ENCODE data around the gene ZNF546.
"Not testable (repeated sequence)": the region's sequence is repeated elsewhere in the genome, so short reads cannot be mapped to it uniquely, and the experiment has no call there.

Gene ZNF546

DNA sequence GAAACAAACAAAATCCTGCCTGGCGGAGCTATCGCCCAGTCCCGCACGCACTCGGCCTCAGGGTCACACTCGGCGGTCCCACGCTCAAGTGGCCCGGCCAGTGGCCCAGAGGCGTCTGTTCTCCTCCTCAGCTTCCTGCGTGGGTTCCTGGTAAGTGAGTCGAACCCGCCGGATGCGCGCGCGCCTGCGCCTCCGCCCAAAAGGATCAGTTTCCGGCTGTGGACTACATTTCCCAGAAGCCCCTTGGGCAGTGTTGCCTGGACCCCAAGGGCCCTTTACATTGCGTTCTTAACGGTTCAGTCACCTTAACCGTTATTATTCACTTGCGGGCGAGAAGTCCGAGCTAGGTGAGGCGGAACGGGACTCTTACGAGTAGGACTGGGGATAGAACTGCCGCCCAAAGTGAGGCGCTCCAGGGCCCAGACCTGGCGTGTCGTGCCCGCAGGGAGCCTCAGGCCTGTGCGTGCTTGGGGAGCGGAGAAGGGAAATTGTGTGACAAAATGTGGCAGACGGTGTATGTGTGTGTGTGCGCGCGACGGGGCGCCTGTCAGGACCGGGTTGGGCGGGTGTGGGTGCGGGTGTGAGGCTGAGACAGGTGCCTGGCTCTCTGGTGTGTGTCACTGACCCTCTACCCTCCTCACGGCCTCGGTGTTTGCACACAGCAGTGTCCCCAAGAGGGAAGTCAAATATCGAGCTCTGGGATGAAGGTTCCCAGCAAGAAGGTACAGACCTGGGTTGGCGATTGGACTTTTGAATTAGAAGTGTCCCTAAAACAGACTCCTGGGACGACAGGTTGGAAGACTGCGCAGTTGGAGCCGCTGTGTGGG, at the start of gene ZNF546:
ZNF546 (plus strand) TSS at position 250 of the 827 bp plus-strand sequence. CDS start 1,267 bp downstream, outside the sequence.
- peak; percentile 82 for DNase-seq

- no peak for DNase-seq
These were observed 47.7 kb upstream of the ZNF546 start for GRCh38 chr19:39949026-39949747.

- DNase-seq, result no peak
These were observed 45.7 kb upstream of the ZNF546 start for GRCh38 chr19:39951065-39951650.

DNA sequence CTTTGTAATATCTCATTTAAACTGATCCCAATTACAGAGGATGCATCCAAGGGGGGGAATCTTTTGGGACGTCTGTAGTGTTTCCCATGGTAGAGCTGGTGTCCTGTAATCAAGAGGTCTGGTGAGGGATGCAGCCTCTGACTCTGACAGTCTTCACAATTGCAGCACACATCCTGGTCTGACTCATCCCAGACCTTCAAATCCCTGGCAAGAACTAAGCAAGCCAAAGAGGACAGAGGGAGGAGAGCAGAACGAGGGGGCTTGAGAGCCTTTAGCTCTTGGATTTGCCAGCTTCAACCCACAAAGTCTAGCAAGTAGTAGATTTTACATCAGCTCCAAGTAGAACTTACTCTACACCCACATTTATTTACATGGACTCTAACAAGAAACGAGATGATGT, 45.2 kb upstream of the ZNF546 start:
- no peak for DNase-seq

DNA sequence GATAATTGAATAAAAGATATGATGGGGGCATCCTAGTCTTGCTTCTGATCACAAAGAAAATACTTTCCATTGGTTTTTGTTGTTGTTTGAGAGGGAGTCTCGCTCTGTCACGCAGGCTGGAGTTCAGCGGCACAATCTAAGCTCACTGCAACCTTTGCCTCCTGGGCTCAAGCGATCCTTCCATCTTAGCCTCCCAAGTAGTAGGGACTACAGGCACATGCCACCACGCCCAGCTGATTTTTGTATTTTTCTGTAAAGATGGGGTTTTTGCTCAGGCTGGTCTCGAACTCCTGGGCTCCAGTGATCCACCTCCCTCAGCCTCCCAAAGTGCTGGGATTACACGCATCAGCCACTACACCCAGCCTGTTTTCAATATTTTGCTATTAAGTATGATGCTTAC, 42.9 kb upstream of the ZNF546 start:
- DNase-seq, result no peak

- not testable (repeated sequence) for DNase-seq
These were observed 39.0 kb upstream of the ZNF546 start for GRCh38 chr19:39957886-39958285.

DNA sequence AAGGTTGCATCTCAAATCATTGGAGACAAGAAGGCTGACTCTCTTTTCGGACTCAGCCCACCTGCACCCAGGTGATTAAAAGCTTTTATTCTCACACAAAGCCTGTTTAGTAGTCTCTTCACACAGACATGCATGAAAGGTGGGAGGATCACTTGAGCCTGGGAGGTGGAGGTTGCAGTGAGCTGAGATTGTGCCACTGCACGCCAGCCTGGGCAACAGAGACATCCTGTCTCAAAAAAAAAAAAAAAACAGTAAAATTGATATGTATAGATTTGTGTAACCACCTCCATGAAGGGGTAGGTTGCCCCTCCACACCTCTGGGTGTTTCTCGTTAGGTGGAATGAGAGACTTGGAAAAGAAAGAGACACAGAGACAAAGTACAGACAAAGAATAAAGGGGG, 37.9 kb upstream of the ZNF546 start:
- not testable (repeated sequence) for DNase-seq

DNA sequence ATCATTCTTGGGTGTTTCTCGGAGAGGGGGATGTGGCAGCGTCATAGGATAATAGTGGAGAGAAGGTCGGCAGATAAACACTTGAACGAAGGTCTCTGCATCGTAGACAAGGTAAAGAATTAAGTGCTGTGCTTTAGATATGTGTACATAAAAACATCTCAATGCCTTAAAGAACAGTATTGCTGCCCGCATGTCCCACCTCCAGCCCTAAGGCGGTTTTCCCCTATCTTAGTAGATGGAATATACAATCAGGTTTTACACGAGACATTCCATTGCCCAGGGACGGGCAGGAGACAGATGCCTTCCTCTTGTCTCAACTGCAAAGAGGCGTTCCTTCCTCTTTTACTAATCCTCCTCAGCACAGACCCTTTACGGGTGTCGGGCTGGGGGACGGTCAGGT, 37.5 kb upstream of the ZNF546 start:
- DNase-seq, result not testable (repeated sequence)

DNA sequence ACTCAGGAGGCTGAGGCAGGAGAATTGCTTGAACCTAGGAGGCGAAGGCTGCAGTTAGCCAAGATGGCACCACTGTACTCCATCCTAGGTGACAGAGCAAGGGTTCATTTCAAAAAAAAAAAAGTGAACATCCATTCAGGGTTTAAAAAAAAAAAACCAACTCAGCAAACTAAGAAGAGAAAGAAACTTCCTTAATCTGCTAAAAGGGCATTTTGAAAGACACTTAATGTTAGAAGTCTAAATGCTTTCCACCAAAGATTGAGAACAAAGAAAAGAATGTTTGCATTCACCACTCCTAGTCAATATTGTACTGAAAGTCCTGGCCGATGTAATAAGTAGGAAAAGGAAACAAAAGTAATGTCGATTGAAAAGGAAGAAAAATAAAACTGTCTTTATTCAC, 33.0 kb upstream of the ZNF546 start:
- no peak for DNase-seq

- no peak for DNase-seq
These were observed 30.2 kb upstream of the ZNF546 start for GRCh38 chr19:39966617-39967016.

GRCh38 chr19:39967561-39967960, 29.3 kb upstream of the ZNF546 start:
- DNase-seq, result no peak

DNA sequence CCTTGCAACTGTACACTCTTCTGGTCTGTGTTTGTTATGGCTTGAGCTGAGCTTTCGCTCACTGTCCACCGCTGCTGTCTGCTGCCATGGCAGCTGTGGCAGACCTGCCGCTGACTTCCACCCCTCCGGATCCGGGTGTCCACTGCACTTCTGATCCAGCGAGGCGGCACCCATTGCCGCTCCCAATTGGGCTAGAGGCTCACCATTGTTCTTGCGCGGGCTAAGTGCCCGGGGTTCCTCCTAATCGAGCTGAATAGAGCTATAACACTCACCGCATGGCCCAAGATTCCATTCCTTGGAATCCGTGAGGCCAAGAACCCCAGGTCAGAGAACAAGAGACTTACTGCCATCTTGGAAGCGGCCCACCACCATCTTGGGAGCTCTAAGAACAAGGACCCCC, 28.1 kb upstream of the ZNF546 start:
- DNase-seq, result no peak

GRCh38 chr19:39969266-39969665, 27.6 kb upstream of the ZNF546 start:
- no peak for DNase-seq

DNA sequence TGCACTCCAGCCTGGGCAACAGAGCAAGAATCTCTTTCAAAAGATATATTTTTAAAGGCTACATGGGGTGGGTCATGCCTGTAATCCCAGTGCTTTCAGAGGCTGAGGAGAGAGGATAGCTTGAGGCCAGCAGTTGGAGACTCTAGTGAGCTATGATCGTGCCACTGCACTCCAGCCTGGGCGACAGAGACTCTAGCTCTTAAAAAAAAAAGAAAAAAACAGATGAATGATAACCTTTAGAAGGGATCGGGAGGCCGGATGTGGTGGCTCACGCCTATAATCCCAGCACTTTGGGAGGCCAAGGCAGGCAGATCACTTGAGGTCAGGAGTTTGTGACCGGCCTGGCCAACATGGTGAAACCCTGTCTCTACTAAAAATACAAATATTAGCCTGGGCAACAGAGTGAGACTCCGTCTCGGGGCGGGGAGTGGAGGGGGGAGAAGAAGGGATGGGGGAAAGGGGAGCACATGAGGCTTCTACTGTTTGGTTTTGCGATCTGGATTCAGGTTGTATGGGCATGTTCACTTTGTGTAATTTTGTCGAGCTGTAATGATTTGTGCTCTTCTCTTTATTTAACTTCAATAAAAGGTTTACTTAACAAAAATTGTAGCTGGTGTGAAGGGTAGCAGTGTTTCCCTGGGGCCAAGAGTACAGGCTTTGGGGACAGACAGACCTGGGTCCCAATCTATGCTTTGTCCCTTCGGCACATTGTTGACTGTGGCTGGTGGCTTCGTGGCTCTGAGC, 27.0 kb upstream of the ZNF546 start:
- no peak for DNase-seq

- no peak for DNase-seq
These were observed 26.5 kb upstream of the ZNF546 start for GRCh38 chr19:39970425-39970674.

DNA sequence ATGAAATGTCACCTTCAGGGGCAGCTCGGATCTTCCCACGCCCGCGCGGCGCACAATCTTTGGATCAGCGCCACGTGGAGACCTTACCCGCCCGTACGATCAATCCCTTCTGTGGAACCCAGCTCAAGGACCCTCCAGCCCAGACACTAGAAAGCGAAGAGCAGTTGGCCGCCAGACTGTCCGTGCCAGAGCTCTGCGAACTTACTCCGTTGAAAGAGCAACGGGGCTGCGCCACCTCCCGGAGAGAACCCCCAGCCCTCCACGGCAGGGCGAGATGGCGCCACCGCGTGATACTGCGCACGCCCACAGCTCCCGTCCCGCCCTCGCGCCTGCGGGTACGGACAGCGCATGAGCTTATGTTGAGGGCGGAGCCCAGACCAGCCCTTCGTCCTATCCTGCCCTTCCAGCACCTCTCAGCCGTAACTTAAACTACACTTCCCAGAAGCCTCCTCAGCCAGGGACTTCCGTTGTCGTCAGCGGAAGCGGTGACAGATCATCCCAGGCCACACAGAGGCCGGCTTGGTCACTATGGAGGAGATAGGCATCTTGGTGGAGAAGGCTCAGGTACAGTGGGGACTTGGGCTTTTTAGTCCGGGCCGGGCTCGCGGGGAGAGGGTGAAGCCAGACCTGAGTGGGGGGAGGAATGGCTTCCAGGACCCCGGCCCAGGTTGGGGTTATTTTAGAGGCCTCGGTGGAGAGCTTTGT, 26.0 kb upstream of the ZNF546 start, which contains the start of gene PSMC4:
PSMC4 (plus strand) TSS at position 491 of the 705 bp plus-strand sequence; CDS start at position 529, 38 bp downstream.
- peak; percentile 97 for DNase-seq

DNA sequence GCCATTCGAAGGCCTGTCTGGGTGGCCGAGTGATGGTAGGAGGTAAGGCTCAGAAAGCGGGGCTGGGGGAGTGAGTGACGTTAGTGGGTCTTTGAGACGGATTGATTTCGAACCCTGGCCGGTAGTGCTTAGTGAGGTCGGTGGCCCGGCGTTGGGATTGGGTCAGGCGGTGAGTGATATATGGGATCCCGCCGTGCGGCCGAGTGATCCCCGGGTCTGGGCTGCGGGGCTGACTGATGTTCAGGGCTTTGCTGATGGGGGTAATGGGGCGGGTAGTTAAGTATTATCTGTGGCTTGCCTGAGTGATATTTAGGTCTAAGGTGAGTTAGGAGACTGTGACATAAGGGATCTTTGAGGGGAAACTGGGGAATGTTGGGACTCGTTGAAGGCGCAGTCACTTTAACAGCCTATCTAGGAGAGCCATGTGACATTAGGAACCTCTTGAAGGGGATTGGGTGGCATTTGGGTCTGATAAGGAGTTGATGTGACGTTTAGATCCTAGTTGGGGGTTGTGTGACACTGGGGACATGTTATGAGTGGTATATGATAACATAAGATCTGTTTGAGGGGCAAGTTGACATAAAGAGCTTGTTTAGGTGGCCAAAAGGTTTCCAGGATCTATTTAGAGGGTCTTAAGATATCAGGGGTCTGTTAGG, 25.4 kb upstream of the ZNF546 start:
- DNase-seq, result no peak

GRCh38 chr19:39974377-39975155, 22.3 kb upstream of the ZNF546 start:
- DNase-seq, result no peak

- DNase-seq, result no peak
These were observed 14.0 kb upstream of the ZNF546 start for GRCh38 chr19:39982883-39983282.

GRCh38 chr19:39983695-39984300, 13.1 kb upstream of the ZNF546 start:
- DNase-seq, result no peak

- no peak for DNase-seq
These were observed 10.2 kb upstream of the ZNF546 start for GRCh38 chr19:39986643-39987042.
